CD4-positive, alpha-beta T cell (primary cell): ENCODE results near the gene TMEM117. TPM values are rescaled to one million over a fixed set of nuclear protein-coding genes. Genes with fewer than 3 reads are reported as not detected.

Source experiments
- ATAC-seq: fragments of 200-7000 bp; cut with Tn5 transposase; one replicate; pipeline ENCODE4 v1.10.0; 2022; ENCODE audit warnings: mild to moderate bottlenecking; ENCODE audit not compliant: poor library complexity
- CTCF ChIA-PET: fragments of 350-600 bp; sonication (Branson Sonifier 250); formaldehyde crosslinking; loops from one replicate; lab custom pipeline; 2021; ENCODE audit warnings: antibody characterized with exemption, inconsistent platforms; lab: Charles Lee
- POLR2A ChIA-PET: fragments of 350-600 bp; sonication (Branson Sonifier 250); formaldehyde crosslinking; loops from one replicate; lab custom pipeline; 2021; ENCODE audit warnings: antibody characterized with exemption, inconsistent platforms; lab: Charles Lee
- DNase-seq, 14 experiments: peaks; one replicate each; pipeline ENCODE4 v3.0.0-alpha.2; 2013 to 2020; ENCODE audit warnings: mixed read lengths in 2 of 14
- H3K27ac ChIP-seq, 2 donors: one replicate each; pipeline versions ENCODE4 v1.5.1 to v1.7.0; 2013; ENCODE audit warnings: low read length in 2 of 2, low read depth in 1 of 2, mild to moderate bottlenecking in 1 of 2
- H3K27me3 ChIP-seq, 2 experiments: 1 replicate in 1 of 2; 2 replicates in 1 of 2; pipeline versions ENCODE4 v1.6.1 to v1.7.0; 2013; ENCODE audit warnings: low read length in 2 of 2, control low read depth in 1 of 2, mild to moderate bottlenecking in 1 of 2, moderate library complexity in 1 of 2; ENCODE audit not compliant: insufficient read depth in 2 of 2, control insufficient read depth in 1 of 2
- H3K36me3 ChIP-seq: one replicate; pipeline ENCODE4 v1.6.1; 2013; ENCODE audit warnings: low read length, control low read depth; ENCODE audit not compliant: insufficient read depth
- H3K4me1 ChIP-seq: one replicate; pipeline ENCODE4 v1.6.1; 2013; ENCODE audit warnings: low read length, control low read depth; ENCODE audit not compliant: insufficient read depth
- H3K4me3 ChIP-seq: one replicate; pipeline ENCODE4 v1.5.1; 2013; ENCODE audit warnings: mild to moderate bottlenecking, low read length, moderate library complexity
- H3K9me3 ChIP-seq, 2 experiments: 1 replicate in 1 of 2; 2 replicates in 1 of 2; pipeline versions ENCODE4 v1.6.1 to v1.7.0; 2013; ENCODE audit warnings: low read length in 2 of 2, mild to moderate bottlenecking in 2 of 2, control low read depth in 1 of 2, moderate library complexity in 1 of 2; ENCODE audit not compliant: control insufficient read depth in 1 of 2, insufficient read depth in 1 of 2
- H3K27ac Mint-ChIP-seq: one replicate; pipeline ENCODE4 v1.8.0; 2020; ENCODE audit warnings: mixed read lengths
- H3K27me3 Mint-ChIP-seq: one replicate; pipeline ENCODE4 v1.8.0; 2021; ENCODE audit warnings: mixed read lengths
- H3K36me3 Mint-ChIP-seq: one replicate; pipeline ENCODE4 v1.8.0; 2021; ENCODE audit warnings: low read depth, mixed read lengths
- H3K4me1 Mint-ChIP-seq: one replicate; pipeline ENCODE4 v1.8.0; 2021; ENCODE audit warnings: low read depth, mixed read lengths
- H3K4me3 Mint-ChIP-seq: one replicate; pipeline ENCODE4 v1.8.0; 2020; ENCODE audit warnings: mild to moderate bottlenecking, mixed read lengths
- H3K9me3 Mint-ChIP-seq: one replicate; pipeline ENCODE4 v1.8.0; 2020; ENCODE audit warnings: mixed read lengths
- CTCF ChIP-seq: fragments of 200-600 bp; IDR thresholded peaks from one replicate; pipeline ENCODE4 v1.8.0; 2022; ENCODE audit warnings: antibody characterized with exemption, mild to moderate bottlenecking
- intact Hi-C, 2 experiments: fragments of 100-400 bp; cut with DNase I in 1 of 2; cut with micrococcal nuclease in 1 of 2; formaldehyde crosslinking; loops; one replicate each; pipeline versions ENCODE4 v1.15.1 to v1.9.0; 2023 to 2025; cut with DNase I, micrococcal nuclease
- total RNA-seq, 174 experiments: library from RNA in 2 of 174; stranded (reverse) in 2 of 174; gene quantifications; one replicate each; pipeline ENCODE4 v1.2.3 and lab custom pipeline; 2021 to 2026

Gene TMEM117
- total RNA-seq, 2 experiments from 2014 or later, result 3.4 to 4.4 TPM

DNA sequence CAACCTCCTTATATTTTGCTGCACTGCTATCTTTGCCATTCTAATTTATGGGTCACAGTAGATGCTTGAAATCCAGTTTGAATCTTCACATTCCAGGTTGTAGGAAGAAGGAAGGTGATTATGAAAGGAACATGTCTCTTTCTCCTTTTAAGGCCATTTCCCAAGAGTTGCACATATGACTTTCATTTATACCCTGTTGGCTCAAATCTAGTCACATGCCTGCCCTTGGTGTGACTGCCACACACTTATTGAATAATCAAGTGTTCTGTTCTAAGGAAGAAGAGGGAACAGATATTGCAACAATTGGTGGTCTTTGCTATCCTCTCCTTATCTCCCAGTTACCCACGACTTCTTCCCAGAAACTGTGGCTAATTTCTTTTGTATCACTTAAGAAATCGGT lies 404.3 kb downstream of the TMEM117 start:
- no peak for DNase-seq
- Histone ChIP-seq H3K4me1 (no peaks in the 10 kb centered on the region), H3K27me3 (no peaks in the 10 kb centered on the region), H3K27ac (no peak overlapping the region), H3K4me3 (no peak overlapping the region), H3K9me3 (no peaks in the 10 kb centered on the region), H3K36me3 (no peaks in the 10 kb centered on the region)
- Mint-ChIP-seq H3K9me3 (peaks cover 2% of the 10 kb centered on the region), H3K27ac (no peak overlapping the region), H3K27me3 (no peaks in the 10 kb centered on the region), H3K4me1 (no peaks in the 10 kb centered on the region), H3K36me3 (peaks cover 3% of the 10 kb centered on the region), H3K4me3 (no peak overlapping the region)
- no peak for ATAC-seq
- intact Hi-C loops, result no loop called here
- ChIA-PET CTCF (no interaction called here), POLR2A (no interaction called here)
- no peak for TF ChIP-seq CTCF

DNA sequence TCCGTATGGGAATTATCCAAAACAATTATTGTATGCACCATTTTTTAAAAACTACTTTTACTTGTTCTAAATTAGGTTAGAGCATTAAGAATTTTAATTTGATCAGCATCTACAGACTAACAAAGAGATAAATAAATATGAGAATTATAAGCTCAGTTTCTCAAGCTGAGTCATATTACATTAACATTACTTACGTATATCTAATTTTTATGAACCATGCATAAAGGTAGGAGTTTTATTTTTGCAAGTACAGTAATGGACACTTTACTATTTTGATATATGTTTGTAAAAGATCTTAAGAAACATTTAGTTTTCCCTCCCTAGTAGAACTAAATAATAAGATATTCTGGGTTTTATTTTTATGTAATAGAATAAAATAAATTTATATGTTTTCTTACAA lies 410.1 kb downstream of the TMEM117 start:
- H3K36me3 Mint-ChIP-seq, result peaks cover 9% of the 10 kb centered on the region
- intact Hi-C loops, result no loop called here
- no peak overlapping the region for H3K27ac Mint-ChIP-seq
- Histone ChIP-seq H3K9me3 (peaks cover 0 to 4% of the 10 kb centered on the region in 2 experiments), H3K27me3 (no peaks in the 10 kb centered on the region), H3K27ac (no peak overlapping the region), H3K36me3 (no peaks in the 10 kb centered on the region), H3K4me3 (no peak overlapping the region), H3K4me1 (no peaks in the 10 kb centered on the region)
- no peak for TF ChIP-seq CTCF
- POLR2A ChIA-PET, result no interaction called here
- H3K4me3 Mint-ChIP-seq, result no peak overlapping the region
- DNase-seq, result no peak
- ATAC-seq, result no peak
- CTCF ChIA-PET, result interaction anchor here (1.1 kb wide), 1 partner anchor 12 kb away, joined by 3 read pairs; no protein-coding TSS in a partner anchor
- H3K4me1 Mint-ChIP-seq, result no peaks in the 10 kb centered on the region
- H3K9me3 Mint-ChIP-seq, result peaks cover 5% of the 10 kb centered on the region
- no peaks in the 10 kb centered on the region for H3K27me3 Mint-ChIP-seq

DNA sequence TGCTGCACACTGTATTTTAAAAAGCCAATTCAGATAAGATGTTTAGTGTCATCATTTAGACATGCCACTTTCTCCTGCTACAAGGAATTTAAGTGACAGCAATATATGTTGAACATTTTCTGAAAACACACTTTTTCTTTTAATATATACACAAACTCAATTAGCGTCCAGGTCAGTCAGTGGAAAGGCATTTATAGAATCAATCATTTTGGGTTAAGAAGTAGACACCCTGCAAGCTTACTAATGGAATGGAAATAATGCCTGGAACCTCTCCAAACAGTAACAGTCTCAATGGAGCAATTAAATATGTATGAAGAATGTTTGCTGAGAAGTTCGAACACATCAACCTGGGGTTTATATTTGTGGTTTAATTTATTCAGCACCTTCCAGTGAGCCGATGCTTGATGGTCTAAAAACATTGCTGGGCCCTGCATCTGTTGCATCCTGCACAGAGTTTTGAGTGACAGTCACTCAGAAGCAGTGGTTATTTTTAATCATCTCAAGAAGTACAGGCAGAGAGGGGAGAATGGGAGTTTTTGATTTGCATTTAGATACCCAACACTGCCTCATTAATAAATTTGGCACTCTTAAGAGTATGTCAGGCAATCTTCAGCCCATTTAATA lies 410.7 kb downstream of the TMEM117 start:
- DNase-seq, result no peak
- Histone ChIP-seq H3K4me3 (no peak overlapping the region), H3K36me3 (no peaks in the 10 kb centered on the region), H3K27me3 (no peaks in the 10 kb centered on the region), H3K9me3 (peaks cover 0 to 4% of the 10 kb centered on the region in 2 experiments), H3K4me1 (no peaks in the 10 kb centered on the region), H3K27ac (no peak overlapping the region)
- H3K27me3 Mint-ChIP-seq, result no peaks in the 10 kb centered on the region
- H3K4me1 Mint-ChIP-seq, result no peaks in the 10 kb centered on the region
- peaks cover 5% of the 10 kb centered on the region for H3K9me3 Mint-ChIP-seq
- H3K4me3 Mint-ChIP-seq, result no peak overlapping the region
- intact Hi-C loops, result no loop called here
- ATAC-seq, result no peak
- CTCF ChIA-PET, result interaction anchor here (1.1 kb wide), 1 partner anchor 11 kb away, joined by 3 read pairs; no protein-coding TSS in a partner anchor
- peaks cover 9% of the 10 kb centered on the region for H3K36me3 Mint-ChIP-seq
- H3K27ac Mint-ChIP-seq, result no peak overlapping the region
- POLR2A ChIA-PET, result no interaction called here
- no peak for TF ChIP-seq CTCF
